WTC11 (cell line): Measurements from ENCODE around the gene SLCO4C1.

Source experiments
- CTCF ChIP-seq: fragments of 200-600 bp; IDR thresholded peaks from 2 replicates; pipeline ENCODE4 v1.8.0; 2022; ENCODE audit warnings: antibody characterized with exemption
- E2F4 ChIP-seq: sonication (generic); formaldehyde crosslinking; IDR thresholded peaks from 2 replicates; pipeline ENCODE4 v1.8.1; 2022; ENCODE audit warnings: low read depth, mild to moderate bottlenecking, moderate library complexity, missing genetic modification reagents, borderline replicate concordance
- ESRRA ChIP-seq: sonication (generic); formaldehyde crosslinking; IDR thresholded peaks from 2 replicates; pipeline ENCODE4 v1.8.1; 2022; ENCODE audit warnings: mild to moderate bottlenecking, missing genetic modification reagents, borderline replicate concordance
- RORB ChIP-seq: fragments of 250-450 bp; sonication (Bioruptor Pico); IDR thresholded peaks from 2 replicates; pipeline ENCODE4 v1.9.0; 2021; ENCODE audit warnings: mild to moderate bottlenecking
- SP1 ChIP-seq: sonication (generic); formaldehyde crosslinking; conservative IDR thresholded peaks from 2 replicates; pipeline ENCODE4 v1.8.1; 2022; ENCODE audit warnings: missing genetic modification reagents
- USF1 ChIP-seq: sonication (generic); formaldehyde crosslinking; IDR thresholded peaks from 2 replicates; pipeline ENCODE4 v1.8.0; 2022; ENCODE audit warnings: mild to moderate bottlenecking, missing genetic modification reagents

- TF ChIP-seq E2F4 = no peak
- TF ChIP-seq CTCF = no peak
- no peak for TF ChIP-seq RORB (CRISPR knock-in tag)
- TF ChIP-seq SP1 = no peak
- TF ChIP-seq ESRRA = no peak
- no peak for TF ChIP-seq USF1 (CRISPR knock-in tag)
Observed at GRCh38 chr5:102262688-102263087, 33.4 kb downstream of the SLCO4C1 start.
